GM19043 (cell line): ENCODE results near the gene ALDH8A1.

Experiments
- ATAC-seq: cut with Tn5 transposase; IDR thresholded peaks from one replicate; pipeline ENCODE4 v1.9.1; 2021; ENCODE audit warnings: low read depth; ENCODE audit not compliant: unreplicated experiment

Gene ALDH8A1

GRCh38 chr6:134878136-134878535 lies 71.8 kb downstream of the ALDH8A1 start:
- no peak for ATAC-seq

GRCh38 chr6:134875367-134875766 lies 74.5 kb downstream of the ALDH8A1 start:
- no peak for ATAC-seq

DNA sequence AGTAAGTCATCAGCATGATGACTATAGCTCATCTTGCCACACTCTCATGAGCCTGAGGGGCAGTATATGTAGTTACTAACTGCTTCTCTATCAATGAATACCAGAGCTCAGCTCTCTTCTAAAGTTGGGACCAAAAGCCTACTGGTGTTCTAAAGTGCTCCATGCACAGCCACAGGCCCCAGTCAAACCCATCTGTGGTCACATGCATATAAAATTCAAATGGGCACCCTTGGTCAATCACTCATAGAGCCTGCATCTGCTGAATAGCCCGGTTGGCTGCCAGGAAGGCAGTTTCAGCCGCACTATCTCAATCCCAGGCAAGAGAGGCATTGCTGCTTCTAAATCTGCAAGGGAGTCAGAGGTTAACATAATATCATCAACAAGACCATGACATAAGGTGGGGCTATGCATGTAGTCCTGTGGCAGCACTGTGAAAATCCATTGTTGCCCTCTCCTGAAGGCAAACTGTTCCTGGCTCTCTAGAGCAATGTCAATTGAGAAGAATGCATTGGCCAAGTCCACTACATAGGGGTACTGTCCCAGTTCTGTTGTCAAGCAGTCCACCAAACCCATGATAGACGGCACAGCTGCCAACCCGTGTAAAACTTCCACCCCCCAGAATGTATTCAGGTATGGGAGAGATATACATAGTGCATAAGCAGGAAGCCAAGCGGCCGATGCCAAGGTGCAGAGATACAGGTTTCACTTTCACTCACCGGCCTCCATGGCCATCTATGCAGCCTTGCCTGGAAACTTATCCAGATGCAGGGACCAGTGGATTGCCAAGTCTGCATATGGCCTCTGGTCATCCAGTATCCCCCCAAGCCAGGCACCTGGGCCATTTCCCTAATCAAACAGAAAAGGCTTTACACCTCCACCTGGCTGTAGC lies 76.2 kb downstream of the ALDH8A1 start:
- no peak for ATAC-seq

GRCh38 chr6:134870677-134871498 lies 79.0 kb downstream of the ALDH8A1 start:
- peak; percentile 88 for ATAC-seq

DNA sequence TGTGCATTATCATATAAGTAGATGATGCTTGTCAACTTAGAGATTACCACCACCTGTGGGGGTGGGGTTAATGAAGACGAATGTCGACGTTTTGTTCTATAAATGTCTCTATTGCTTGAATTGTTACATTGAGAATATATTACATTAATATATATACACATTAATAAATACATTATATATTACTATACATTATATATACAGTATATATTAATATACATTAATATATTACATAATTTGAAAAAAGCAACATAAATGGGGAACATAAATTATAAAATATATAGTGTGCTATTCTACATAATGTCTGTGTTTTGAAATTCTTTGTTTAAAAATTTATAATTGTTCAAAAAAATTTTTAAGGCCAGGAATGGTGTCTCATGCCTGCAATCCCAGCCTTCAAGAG lies 81.1 kb downstream of the ALDH8A1 start:
- ATAC-seq: no peak
